ENCODE data around the gene NKTR. TPM values are rescaled to one million over a fixed set of nuclear protein-coding genes. Genes with fewer than 3 reads are reported as not detected.

Gene NKTR
- total RNA-seq (2021; ENCODE audit: unreplicated experiment), result 39.0 TPM
- polyA plus RNA-seq (2012; ENCODE audit: insufficient read length), result 11.0 TPM
- Bru-seq, nascent RNA, result percentile 93 among the genes with signal in this experiment
- BruChase-seq, experiment 1, labeled RNA remaining after a 2-hour chase, result percentile 98 among the genes with signal in this experiment
- percentile 93 among the genes with signal in this experiment for BruChase-seq, experiment 2, labeled RNA remaining after a 6-hour chase
- long read RNA-seq, partial matches to known transcripts, result 22 of 36 reads
- long read RNA-seq, other reads (novel, unspliced or antisense), result 12 of 36 reads

DNA sequence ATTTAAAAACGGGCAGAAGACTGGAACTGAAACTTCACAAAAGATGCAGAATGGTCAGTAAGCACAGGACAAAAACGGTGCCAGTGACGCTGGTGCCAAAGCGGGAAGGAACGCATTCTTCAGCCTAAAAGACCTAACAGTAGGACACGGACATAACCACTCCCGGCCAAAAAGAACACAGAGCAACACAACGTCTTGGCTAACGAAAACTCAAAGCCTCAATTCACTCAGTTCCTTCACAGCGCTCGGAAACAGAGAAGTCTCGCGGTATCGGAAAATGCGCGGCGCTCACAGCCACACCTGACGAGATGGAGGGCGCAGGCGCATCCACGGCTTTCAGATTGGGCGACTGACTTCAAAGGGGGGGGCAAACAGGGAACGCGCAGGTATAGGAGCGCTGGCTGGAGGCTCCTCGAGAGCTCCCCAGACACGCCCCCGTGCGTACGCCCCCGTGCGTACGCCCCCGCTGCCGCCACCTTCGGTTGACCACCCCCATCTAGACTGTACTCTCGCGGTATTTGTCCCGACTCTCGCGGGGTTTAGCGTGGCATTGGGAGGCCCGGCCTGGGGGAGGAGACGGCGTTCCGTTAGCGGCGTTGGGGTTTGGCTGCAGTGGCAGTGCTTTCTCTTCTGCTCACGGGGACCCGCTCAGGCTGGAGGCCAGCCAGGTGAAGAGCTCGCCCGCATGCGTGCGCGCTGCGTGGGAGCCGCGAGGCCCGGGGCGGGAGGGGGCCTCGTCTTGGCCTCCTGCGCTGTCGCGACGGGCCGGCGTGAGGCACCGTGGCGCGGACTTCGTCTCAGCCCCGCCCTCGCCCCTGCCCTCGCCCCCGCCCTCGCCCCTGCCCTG is at the start of gene NKTR:
Gene NKTR (plus strand): TSS at position 576 of the 847 bp plus-strand sequence. CDS start 321 bp downstream, outside the sequence.
- peak; percentile 94 for ATAC-seq
- in situ Hi-C loops (cut with HindIII; ENCODE audit: low pct_unique_long_range_greater_than_20kb, low sequenced_read_pairs) (no loop called here), intact Hi-C loops (cut with micrococcal nuclease; ENCODE audit: unreplicated experiment) (no loop called here)
- ChIA-PET POLR2A (interaction anchor here (0.6 to 0.7 kb wide), 2 partner anchors 22 to 74 kb away, joined by 3 to 6 read pairs; no protein-coding TSS in a partner anchor), CTCF (no interaction called here)
- Histone ChIP-seq H3K9me3 (ENCODE audit: control insufficient read depth, insufficient read depth, low read depth, low read length) (no peaks in the 10 kb centered on the region), H3K27ac (ENCODE audit: low read length) (peak within 1 kb of the TSS; percentile 95), H3K27me3 (ENCODE audit: control insufficient read depth, insufficient read depth, low read length) (no peaks in the 10 kb centered on the region), H3K4me3 (ENCODE audit: low read depth in 2 of 2, low read length in 2 of 2) (peak within 1 kb of the TSS; percentile 88 to 97), H3K4me1 (ENCODE audit: control insufficient read depth, insufficient read depth, low read length) (peaks cover 5% of the 10 kb centered on the region; the same call in 1 of the 2 replicates), H3K36me3 (ENCODE audit: control insufficient read depth, insufficient read depth, low read length) (no peaks in the 10 kb centered on the region; the same call in 1 of the 2 replicates)
- DNase-seq (ENCODE audit: low read depth, low spot score), result peak; percentile 91
- no TSS peak for BruUV-seq (replicated peaks)
- TF ChIP-seq POLR2AphosphoS5 (IDR thresholded peaks at IDR 0.05; ENCODE audit: low read depth, low read length) (peak; percentile 89), SIN3A (IDR thresholded peaks at IDR 0.05; ENCODE audit: borderline replicate concordance, insufficient read depth, low read depth, low read length) (no peak), TCF7L2 (IDR thresholded peaks at IDR 0.05; ENCODE audit: low read depth, low read length) (peak; percentile 96)
- TF ChIP-seq, protein P1, sequence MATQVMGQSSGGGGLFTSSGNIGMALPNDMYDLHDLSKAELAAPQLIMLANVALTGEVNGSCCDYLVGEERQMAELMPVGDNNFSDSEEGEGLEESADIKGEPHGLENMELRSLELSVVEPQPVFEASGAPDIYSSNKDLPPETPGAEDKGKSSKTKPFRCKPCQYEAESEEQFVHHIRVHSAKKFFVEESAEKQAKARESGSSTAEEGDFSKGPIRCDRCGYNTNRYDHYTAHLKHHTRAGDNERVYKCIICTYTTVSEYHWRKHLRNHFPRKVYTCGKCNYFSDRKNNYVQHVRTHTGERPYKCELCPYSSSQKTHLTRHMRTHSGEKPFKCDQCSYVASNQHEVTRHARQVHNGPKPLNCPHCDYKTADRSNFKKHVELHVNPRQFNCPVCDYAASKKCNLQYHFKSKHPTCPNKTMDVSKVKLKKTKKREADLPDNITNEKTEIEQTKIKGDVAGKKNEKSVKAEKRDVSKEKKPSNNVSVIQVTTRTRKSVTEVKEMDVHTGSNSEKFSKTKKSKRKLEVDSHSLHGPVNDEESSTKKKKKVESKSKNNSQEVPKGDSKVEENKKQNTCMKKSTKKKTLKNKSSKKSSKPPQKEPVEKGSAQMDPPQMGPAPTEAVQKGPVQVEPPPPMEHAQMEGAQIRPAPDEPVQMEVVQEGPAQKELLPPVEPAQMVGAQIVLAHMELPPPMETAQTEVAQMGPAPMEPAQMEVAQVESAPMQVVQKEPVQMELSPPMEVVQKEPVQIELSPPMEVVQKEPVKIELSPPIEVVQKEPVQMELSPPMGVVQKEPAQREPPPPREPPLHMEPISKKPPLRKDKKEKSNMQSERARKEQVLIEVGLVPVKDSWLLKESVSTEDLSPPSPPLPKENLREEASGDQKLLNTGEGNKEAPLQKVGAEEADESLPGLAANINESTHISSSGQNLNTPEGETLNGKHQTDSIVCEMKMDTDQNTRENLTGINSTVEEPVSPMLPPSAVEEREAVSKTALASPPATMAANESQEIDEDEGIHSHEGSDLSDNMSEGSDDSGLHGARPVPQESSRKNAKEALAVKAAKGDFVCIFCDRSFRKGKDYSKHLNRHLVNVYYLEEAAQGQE (IDR thresholded peaks at IDR 0.05; ENCODE audit: insufficient read depth in 1 of 2, low read depth in 2 of 2, low read length in 1 of 2), result no peak

DNA sequence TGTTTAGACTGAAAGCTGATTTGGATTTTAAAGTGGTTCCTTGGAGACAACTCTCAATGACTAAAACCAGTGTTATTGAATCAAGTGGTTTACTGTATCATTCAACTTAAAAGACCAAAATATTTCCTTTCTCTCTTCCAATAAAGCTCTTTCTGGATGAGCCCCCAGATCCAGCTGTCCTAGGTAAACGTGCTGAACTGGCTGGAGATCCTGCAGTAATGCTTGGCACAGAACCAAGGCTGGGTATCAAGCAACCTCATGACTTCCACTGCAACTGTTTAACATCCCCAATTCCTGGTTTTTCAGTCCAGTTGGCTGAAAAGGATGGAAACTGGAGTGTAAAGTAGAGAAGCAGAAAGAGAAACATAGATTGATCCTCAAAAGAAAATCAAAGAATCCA is 47.7 kb upstream of the NKTR start:
- no TSS peak for BruUV-seq (replicated peaks)
- Histone ChIP-seq H3K27ac (ENCODE audit: low read length) (no peak overlapping the region), H3K4me3 (ENCODE audit: low read depth in 2 of 2, low read length in 2 of 2) (no peak overlapping the region), H3K27me3 (ENCODE audit: control insufficient read depth, insufficient read depth, low read length) (no peaks in the 10 kb centered on the region), H3K36me3 (ENCODE audit: control insufficient read depth, insufficient read depth, low read length) (peaks cover 8% of the 10 kb centered on the region; the same call in 1 of the 2 replicates), H3K9me3 (ENCODE audit: control insufficient read depth, insufficient read depth, low read depth, low read length) (no peaks in the 10 kb centered on the region), H3K4me1 (ENCODE audit: control insufficient read depth, insufficient read depth, low read length) (no peaks in the 10 kb centered on the region)
- intact Hi-C loops (cut with micrococcal nuclease; ENCODE audit: unreplicated experiment) (no loop called here), in situ Hi-C loops (cut with HindIII; ENCODE audit: low pct_unique_long_range_greater_than_20kb, low sequenced_read_pairs) (no loop called here)
- DNase-seq (ENCODE audit: low read depth, low spot score) (no peak), ATAC-seq (no peak)
- TF ChIP-seq, protein P1 (IDR thresholded peaks at IDR 0.05; ENCODE audit: insufficient read depth in 1 of 2, low read depth in 2 of 2, low read length in 1 of 2), result no peak
- TF ChIP-seq, protein P2, sequence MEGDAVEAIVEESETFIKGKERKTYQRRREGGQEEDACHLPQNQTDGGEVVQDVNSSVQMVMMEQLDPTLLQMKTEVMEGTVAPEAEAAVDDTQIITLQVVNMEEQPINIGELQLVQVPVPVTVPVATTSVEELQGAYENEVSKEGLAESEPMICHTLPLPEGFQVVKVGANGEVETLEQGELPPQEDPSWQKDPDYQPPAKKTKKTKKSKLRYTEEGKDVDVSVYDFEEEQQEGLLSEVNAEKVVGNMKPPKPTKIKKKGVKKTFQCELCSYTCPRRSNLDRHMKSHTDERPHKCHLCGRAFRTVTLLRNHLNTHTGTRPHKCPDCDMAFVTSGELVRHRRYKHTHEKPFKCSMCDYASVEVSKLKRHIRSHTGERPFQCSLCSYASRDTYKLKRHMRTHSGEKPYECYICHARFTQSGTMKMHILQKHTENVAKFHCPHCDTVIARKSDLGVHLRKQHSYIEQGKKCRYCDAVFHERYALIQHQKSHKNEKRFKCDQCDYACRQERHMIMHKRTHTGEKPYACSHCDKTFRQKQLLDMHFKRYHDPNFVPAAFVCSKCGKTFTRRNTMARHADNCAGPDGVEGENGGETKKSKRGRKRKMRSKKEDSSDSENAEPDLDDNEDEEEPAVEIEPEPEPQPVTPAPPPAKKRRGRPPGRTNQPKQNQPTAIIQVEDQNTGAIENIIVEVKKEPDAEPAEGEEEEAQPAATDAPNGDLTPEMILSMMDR (IDR thresholded peaks at IDR 0.05), result no peak
- TF ChIP-seq TCF7L2 (IDR thresholded peaks at IDR 0.05; ENCODE audit: low read depth, low read length) (no peak), POLR2AphosphoS5 (IDR thresholded peaks at IDR 0.05; ENCODE audit: low read depth, low read length) (no peak), SIN3A (IDR thresholded peaks at IDR 0.05; ENCODE audit: borderline replicate concordance, insufficient read depth, low read depth, low read length) (no peak)
- CTCF ChIA-PET, result no interaction called here
- POLR2A ChIA-PET, result no interaction called here

All from Panc1 (cell line).